NCI-H345 treated with DMSO at 0.1 percent for 48 hours (cell line): ENCODE results near the gene MBD2.
"Not testable (repeated sequence)": the region's sequence is repeated elsewhere in the genome, so short reads cannot be mapped to it uniquely, and the experiment has no call there.

Experiments
- DNase-seq: peaks from one replicate; lab custom pipeline; 2025; ENCODE audit not compliant: unreplicated experiment; lab: John Stamatoyannopoulos, UW

MBD2 gene

DNA sequence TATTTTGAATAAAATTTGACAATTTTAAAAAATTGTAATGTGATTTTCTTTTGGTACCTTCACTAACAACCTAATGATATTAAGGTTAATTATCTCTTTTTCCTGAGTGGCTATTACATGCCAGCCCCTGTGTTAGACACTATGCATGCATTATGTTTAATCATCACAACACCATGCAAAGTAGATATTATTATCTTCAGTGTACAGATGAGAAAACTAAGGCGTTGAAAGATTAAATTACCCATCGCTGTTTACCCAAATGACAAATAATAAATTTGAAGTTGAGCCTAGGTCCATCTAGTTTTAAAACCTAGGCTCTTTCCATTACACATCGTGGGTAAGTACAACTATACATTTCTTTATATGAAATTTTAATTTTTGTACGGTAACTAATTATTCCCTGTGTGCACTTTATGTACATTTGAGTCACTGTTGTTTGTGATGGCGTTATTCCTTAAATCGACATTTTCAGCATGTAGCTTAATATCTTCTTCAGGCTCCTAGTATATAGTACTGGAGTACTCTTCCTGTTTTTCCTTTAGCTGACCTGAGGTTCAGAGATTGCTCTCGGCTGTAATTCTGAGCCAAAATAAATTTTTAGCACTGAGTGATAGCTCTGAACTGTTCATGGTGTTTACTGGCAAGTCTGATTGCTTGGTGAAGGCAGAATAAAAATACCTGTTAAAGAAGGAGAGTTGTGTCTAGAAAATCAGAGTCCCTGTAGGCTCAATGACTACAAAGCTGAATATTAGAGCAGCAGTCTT, 13.9 kb upstream of the MBD2 start:
- DNase-seq: no peak

DNA sequence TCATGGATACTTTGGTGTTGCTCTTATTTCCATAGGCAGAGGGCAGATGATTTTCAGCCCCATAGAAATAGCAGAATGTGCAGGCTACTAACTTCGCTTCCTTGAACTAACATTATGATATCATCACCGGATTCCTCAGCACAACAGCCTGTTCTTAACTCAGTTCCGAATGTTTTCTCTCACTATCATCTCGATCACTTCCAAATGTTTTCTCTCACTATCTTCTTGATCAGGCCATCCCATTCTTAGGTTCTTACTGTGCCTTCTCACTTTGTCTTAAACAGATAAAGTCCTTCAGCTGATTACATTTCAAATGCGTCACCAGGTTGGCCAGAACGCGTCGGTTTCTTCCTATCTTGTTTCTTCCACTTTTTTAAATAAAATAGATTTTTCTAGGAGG, 11.4 kb upstream of the MBD2 start:
- DNase-seq: no peak

- no peak for DNase-seq
These were observed 9.3 kb upstream of the MBD2 start for GRCh38 chr18:54233747-54234146.

DNA sequence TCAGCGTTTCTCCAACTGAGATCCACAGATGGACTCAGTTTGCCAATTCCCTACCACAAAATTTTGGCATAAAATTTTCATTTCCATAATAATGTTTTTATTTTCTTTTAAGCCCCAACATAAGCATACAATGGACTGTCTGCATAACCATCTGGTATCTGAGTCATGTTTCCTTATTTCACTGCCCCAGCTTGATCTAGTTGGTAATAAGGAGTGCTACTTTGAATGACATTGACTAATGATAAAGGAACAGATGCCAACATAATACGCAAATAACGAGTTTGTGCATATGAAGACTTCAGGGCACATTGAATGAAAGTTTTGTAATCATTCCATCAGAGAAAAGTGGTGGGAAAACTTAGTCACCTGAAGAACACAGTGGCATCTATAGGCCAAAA, 8.8 kb upstream of the MBD2 start:
- no peak for DNase-seq

DNA sequence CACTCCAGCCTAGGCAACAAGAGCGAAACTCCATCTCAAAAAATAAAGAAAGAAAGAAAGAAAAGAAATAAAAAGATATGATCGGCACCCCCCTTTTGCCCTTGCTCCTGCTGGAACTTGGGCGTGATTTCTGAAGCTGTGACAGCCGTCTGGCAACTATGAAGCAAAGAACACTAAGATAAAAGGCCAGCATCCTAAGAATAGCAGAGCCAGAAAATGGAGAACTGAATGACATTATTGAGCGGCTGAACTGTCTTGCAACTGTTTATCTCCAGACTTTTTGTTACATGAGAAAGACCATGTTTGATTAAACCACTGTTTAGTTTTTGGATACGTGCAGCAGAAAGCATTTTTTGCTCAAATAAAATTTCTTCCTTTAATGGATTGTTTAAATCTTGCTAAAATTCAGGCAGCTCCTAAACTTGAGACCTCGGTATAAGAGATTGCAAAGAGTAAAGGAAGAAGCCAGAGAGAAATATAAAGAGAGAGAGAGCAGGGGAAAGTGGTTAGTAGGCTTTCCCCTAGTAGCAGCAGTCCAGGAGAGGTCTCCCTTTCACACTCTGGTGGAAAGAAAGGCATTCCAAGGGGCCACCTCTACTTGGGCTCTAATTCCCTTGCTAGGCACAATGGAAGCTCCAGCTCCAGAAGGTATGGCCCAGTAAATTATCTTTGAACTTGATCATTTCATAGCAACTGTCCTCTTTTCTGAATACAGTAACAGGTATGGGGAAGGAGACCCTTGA, 8.2 kb upstream of the MBD2 start:
- no peak for DNase-seq

GRCh38 chr18:54229421-54230059, 5.1 kb upstream of the MBD2 start:
- no peak for DNase-seq

DNA sequence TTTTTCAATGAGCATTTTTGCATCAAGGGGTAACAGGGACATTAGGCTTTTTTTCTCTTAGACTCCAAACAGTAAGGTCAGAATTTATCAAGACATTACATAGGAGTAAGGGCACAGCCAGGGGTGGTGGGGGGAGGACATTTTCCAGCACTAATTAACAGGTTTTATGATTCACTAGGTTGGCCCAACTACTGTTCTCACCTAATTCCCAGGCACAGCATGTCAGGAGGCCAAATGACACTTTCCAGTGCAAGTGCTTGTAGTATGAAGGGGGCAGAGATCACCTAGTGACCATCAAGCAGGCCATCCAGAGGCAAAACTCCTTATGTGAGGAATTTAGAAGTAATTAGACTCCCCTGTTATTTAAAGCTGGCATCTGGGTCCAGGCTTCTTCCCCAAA, 3.9 kb upstream of the MBD2 start:
- no peak for DNase-seq

- DNase-seq: peak; percentile 81
These were observed 764 bp downstream of the MBD2 start for GRCh38 chr18:54223568-54224241.

- DNase-seq: peak; percentile 81
These were observed 1.4 kb downstream of the MBD2 start for GRCh38 chr18:54222922-54223567.

DNA sequence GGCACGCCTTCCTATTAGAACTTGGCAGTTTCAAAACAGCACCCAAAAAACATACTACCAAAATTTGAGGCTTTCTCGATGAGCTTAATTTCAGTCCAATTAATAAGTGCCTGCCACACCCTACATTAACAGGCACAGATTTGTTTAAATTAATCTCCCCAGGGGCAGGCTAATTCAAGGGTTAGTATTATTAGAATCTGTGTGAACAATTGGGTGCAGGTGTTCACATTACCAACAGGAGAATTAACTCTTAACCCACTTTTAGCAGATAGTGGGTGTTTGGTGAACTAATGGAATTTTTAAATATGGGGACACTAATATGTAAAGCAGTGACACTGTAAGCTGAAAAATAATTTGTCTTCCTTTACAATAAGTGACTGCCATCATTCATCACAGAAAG, 4.1 kb downstream of the MBD2 start:
- DNase-seq: no peak

- DNase-seq: not testable (repeated sequence)
These were observed 5.7 kb downstream of the MBD2 start for GRCh38 chr18:54218803-54219202.

DNA sequence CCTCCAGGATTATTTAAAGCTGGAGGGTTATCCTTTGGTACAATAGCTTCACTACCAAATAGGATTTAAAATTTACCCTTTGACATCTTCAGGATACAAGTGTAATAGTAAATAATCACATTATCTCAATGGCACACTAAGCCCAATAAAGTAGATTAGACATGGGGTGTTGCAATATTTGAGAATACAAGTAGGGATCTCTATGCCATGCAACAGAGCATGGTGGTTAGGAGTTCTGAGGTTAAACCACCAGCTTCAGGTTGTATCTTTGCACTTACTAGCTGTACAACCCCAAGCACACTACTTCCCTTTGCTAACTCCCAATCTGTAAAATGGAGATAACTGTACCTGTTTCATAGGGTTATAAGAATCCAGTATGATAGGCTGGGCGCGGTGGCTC, 6.2 kb downstream of the MBD2 start:
- DNase-seq: no peak

- DNase-seq: no peak
These were observed 6.8 kb downstream of the MBD2 start for GRCh38 chr18:54217624-54218023.

DNA sequence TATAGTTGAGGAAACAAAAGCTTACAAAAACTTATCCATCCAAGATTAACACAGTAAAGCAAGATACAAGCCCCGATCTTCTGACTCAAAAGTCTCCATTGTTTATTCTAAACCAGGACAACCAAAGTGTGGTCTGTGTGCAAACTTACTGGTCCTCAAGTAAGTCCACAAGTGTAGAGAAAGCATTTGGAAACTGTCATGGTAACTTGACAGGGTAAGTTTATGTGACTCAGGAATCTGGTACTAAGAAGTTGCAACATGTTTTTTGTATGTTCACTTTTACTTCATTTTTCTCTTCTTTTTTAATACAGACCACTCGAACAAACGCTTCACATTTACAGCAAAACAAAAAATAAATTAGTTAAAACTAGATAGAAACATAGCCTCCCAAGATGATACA, 9.4 kb downstream of the MBD2 start:
- no peak for DNase-seq

DNA sequence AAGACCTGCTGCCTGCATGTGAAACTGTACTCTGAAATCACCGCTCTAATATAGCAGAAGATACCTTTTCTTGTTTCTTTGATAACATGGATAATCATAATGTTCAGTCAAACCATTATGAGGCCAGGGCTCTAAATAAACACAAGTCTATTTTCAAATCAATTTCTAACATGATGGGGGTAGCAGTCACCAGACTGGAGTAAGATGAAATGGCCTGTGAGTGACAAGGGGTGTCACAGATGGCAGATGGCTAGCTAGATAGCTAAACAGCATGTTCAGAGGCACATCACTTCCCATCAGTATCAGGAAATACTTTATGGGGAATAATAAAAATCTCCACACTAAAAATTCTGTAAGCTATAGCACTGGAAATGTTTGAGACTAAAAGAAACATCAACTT, 14.0 kb downstream of the MBD2 start:
- DNase-seq: no peak

- no peak for DNase-seq
These were observed 14.8 kb downstream of the MBD2 start for GRCh38 chr18:54209471-54210180.

- DNase-seq: no peak
These were observed 18.0 kb downstream of the MBD2 start for GRCh38 chr18:54206447-54206846.

GRCh38 chr18:54205959-54206358, 18.5 kb downstream of the MBD2 start:
- no peak for DNase-seq

DNA sequence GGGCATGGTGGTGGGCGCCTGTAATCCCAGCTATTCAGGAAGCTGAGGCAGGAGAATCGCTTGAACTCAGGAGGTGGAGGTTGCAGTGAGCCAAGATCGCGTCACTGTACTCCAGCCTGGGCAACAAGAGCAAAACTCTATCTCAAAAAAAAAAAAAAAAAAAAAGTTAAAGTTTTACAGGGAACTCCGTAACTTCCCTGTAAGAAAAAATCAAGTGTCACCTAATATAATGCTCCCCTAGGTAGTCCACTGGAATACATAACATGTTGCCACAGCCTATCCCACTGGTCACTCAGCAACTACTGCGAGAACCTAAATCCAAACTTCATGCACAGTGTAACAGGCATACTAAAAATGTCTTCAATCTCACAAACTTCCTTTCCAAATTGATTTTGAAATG, 19.0 kb downstream of the MBD2 start:
- not testable (repeated sequence) for DNase-seq

DNA sequence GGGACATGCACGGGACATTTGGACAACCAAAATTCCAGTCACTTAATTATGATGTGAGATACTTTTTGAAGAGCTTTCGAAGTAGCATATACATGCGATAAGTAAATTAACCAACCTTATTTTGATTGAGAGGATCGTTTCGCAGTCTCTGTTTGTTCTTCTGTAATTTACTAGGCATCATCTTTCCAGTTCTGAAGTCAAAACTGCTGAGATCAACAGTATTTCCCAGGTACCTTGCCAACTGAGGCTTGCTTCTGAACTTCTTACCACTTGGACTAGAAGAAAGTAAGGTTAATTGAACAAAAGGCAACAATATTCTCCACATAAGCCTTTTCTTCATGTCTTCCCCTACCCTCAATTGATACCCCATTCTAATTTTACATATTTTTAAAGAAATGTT, 19.6 kb downstream of the MBD2 start:
- no peak for DNase-seq
